ENCODE results near the gene SERP2. TPM values are rescaled to one million over a fixed set of nuclear protein-coding genes. Genes with fewer than 3 reads are reported as not detected.

SERP2 gene
- total and polyA plus RNA-seq, 9 of the 15 experiments (the other 6 are each of a cell fraction or from before 2014, with no cell fraction given), result 0.13 TPM; not detected in 8

- CTCF ChIA-PET (ENCODE audit: low intra/inter-chr PET ratio), result no interaction called here
- no peak overlapping the region for H2AFZ ChIP-seq (ENCODE audit: low read depth, low read length)
- in situ Hi-C loops (cut with MboI) (no loop called here), intact Hi-C loops (cut with micrococcal nuclease) (no loop called here)
- DNase-seq (ENCODE audit: extremely low read depth in 1 of 4, low spot score in 3 of 4) (no peak), FAIRE-seq (no peak), ATAC-seq (no peak)
- no peak overlapping the region for H3K27ac ChIP-seq (ENCODE audit: extremely low read depth, low read depth, low read length)
- H3K79me2 ChIP-seq (ENCODE audit: control insufficient read depth, insufficient read depth, low read length), result no peaks in the 10 kb centered on the region
- TF ChIP-seq ZNF165 (CRISPR knock-in tag; IDR thresholded peaks at IDR 0.05; ENCODE audit: borderline replicate concordance) (no peak), CBX3 (IDR thresholded peaks at IDR 0.05; ENCODE audit: borderline replicate concordance in 1 of 2, low read length in 2 of 2) (no peak), TARDBP (IDR thresholded peaks at IDR 0.05) (no peak), SIRT6 (IDR thresholded peaks at IDR 0.05; ENCODE audit: low read depth, low read length) (no peak), ZNF3 (CRISPR knock-in tag; IDR thresholded peaks at IDR 0.05) (no peak), NFIC (IDR thresholded peaks at IDR 0.05) (no peak), WHSC1 (IDR thresholded peaks at IDR 0.05; ENCODE audit: low read length) (no peak), HBP1 (CRISPR knock-in tag; IDR thresholded peaks at IDR 0.05) (no peak), TCF15 (CRISPR knock-in tag; IDR thresholded peaks at IDR 0.05) (no peak), BRD9 (IDR thresholded peaks at IDR 0.05; ENCODE audit: low read depth, partially characterized antibody) (no peak), ZBED1 (IDR thresholded peaks at IDR 0.05) (no peak), PATZ1 (CRISPR knock-in tag; IDR thresholded peaks at IDR 0.05; ENCODE audit: borderline replicate concordance) (no peak), SMARCA4 (IDR thresholded peaks at IDR 0.05) (no peak)
- H3K27me3 ChIP-seq (ENCODE audit: control insufficient read depth in 2 of 2, insufficient read depth in 2 of 2, low read length in 2 of 2), result no peaks in the 10 kb centered on the region
- H3K4me1 ChIP-seq (replicated peaks in 1 of 2; ENCODE audit: control insufficient read depth in 2 of 2, insufficient read depth in 2 of 2, low read length in 2 of 2), result peaks cover 0 to 3% of the 10 kb centered on the region in 2 experiments; a peak in 3 of 5 replicates
- H3K9me1 ChIP-seq (ENCODE audit: control insufficient read depth, insufficient read depth, low read length), result no peaks in the 10 kb centered on the region
- H3K9me3 ChIP-seq (replicated peaks; ENCODE audit: control insufficient read depth, insufficient read depth, low read depth, low read length), result no peaks in the 10 kb centered on the region
- H4K20me1 ChIP-seq (replicated peaks; ENCODE audit: control insufficient read depth, insufficient read depth, low read length), result no peaks in the 10 kb centered on the region
- H3K9ac ChIP-seq (ENCODE audit: insufficient read depth in 1 of 2, low read depth in 2 of 2, low read length in 2 of 2), result no peak overlapping the region
- POLR2A ChIA-PET, result interaction anchor here (0.8 kb wide), 1 partner anchor 7 kb away, joined by 3 read pairs; no protein-coding TSS in a partner anchor
- H3K36me3 ChIP-seq (ENCODE audit: control insufficient read depth, insufficient read depth, low read length), result no peaks in the 10 kb centered on the region
- BruUV-seq (replicated peaks), result no TSS peak
- WGBS (ENCODE audit: insufficient coverage, low coverage, missing lambda C conversion rate), result 67% methylated on average over 1 of the region's 1 CpG
- H3K4me3 ChIP-seq, result no peak overlapping the region
- H3K4me2 ChIP-seq (ENCODE audit: insufficient read depth, low read length), result no peak overlapping the region
Observed at GRCh38 chr13:44354331-44354730, 19.3 kb upstream of the SERP2 start.

All from K562 (cell line).